Mesenchymal stem cell (in vitro differentiated cells and primary cell): ENCODE results near the gene RPS15.
A peak's percentile ranks its signal among the peaks of the same experiment; 100 is the strongest.

Experiments
- DNase-seq: peaks from one replicate; pipeline ENCODE4 v3.0.0-alpha.2; 2013
- H2AFZ ChIP-seq: one replicate; pipeline ENCODE4 v1.6.1; 2013; ENCODE audit warnings: low read depth, mild to moderate bottlenecking, control low read depth, inconsistent platforms, low read length, moderate library complexity
- H2AK5ac ChIP-seq: 2 replicates; pipeline ENCODE4 v1.6.1; 2013; ENCODE audit warnings: low read length, moderate library complexity, mild to moderate bottlenecking, inconsistent platforms; ENCODE audit not compliant: severe bottlenecking
- H2BK120ac ChIP-seq: one replicate; pipeline ENCODE4 v1.6.1; 2013; ENCODE audit warnings: low read depth, mild to moderate bottlenecking, inconsistent platforms, low read length, moderate library complexity
- H2BK12ac ChIP-seq, 2 experiments: one replicate each; pipeline ENCODE4 v1.6.1; 2013; ENCODE audit warnings: inconsistent platforms in 2 of 2, low read length in 2 of 2, mild to moderate bottlenecking in 2 of 2, moderate library complexity in 2 of 2, control low read depth in 1 of 2
- H2BK15ac ChIP-seq: one replicate; pipeline ENCODE4 v1.6.1; 2013; ENCODE audit warnings: mild to moderate bottlenecking, low read depth, inconsistent platforms; ENCODE audit not compliant: poor library complexity, severe bottlenecking
- H2BK5ac ChIP-seq: 2 replicates; pipeline ENCODE4 v1.6.1; 2013; ENCODE audit warnings: low read depth, mild to moderate bottlenecking, low read length, control low read depth, inconsistent platforms; ENCODE audit not compliant: poor library complexity, severe bottlenecking
- H3K14ac ChIP-seq, 2 experiments: one replicate each; pipeline ENCODE4 v1.6.1; 2013; ENCODE audit warnings: inconsistent platforms in 2 of 2, low read length in 2 of 2, control low read depth in 1 of 2, mild to moderate bottlenecking in 1 of 2, moderate library complexity in 1 of 2
- H3K18ac ChIP-seq, 2 experiments: one replicate each; pipeline ENCODE4 v1.6.1; 2013; ENCODE audit warnings: inconsistent platforms in 2 of 2, low read length in 2 of 2, control low read depth in 1 of 2, low read depth in 1 of 2, mild to moderate bottlenecking in 1 of 2
- H3K23ac ChIP-seq, 2 experiments: one replicate each; pipeline ENCODE4 v1.6.1; 2013; ENCODE audit warnings: inconsistent platforms in 2 of 2, low read length in 2 of 2, mild to moderate bottlenecking in 2 of 2, moderate library complexity in 2 of 2, control low read depth in 1 of 2
- H3K27ac ChIP-seq: 2 replicates; pipeline ENCODE4 v1.5.1; 2013; ENCODE audit warnings: mild to moderate bottlenecking, moderate library complexity, low read length, control low read depth, inconsistent platforms; ENCODE audit not compliant: poor library complexity, severe bottlenecking
- H3K27me3 ChIP-seq, 2 experiments: 2 replicates each; pipeline versions ENCODE4 v1.6.1 to v1.7.0; 2013; ENCODE audit warnings: low read length in 2 of 2, mild to moderate bottlenecking in 2 of 2, moderate library complexity in 2 of 2, control low read depth in 1 of 2, inconsistent platforms in 1 of 2; ENCODE audit not compliant: control insufficient read depth in 1 of 2, insufficient read depth in 1 of 2
- H3K36me3 ChIP-seq, 2 experiments: 2 replicates each; pipeline versions ENCODE4 v1.6.1 to v1.7.0; 2013; ENCODE audit warnings: low read length in 2 of 2, control low read depth in 1 of 2, inconsistent platforms in 1 of 2, low read depth in 1 of 2, mild to moderate bottlenecking in 1 of 2; ENCODE audit not compliant: insufficient read depth in 2 of 2, control insufficient read depth in 1 of 2
- H3K4ac ChIP-seq, 2 experiments: one replicate each; pipeline ENCODE4 v1.6.1; 2013; ENCODE audit warnings: inconsistent platforms in 2 of 2, low read length in 2 of 2, mild to moderate bottlenecking in 2 of 2, moderate library complexity in 2 of 2, control low read depth in 1 of 2, low read depth in 1 of 2
- H3K4me1 ChIP-seq: 2 replicates; pipeline ENCODE4 v1.6.1; 2013; ENCODE audit warnings: low read depth, low read length, control low read depth; ENCODE audit not compliant: control insufficient read depth, insufficient read depth
- H3K4me2 ChIP-seq: 2 replicates; pipeline ENCODE4 v1.6.1; 2013; ENCODE audit warnings: low read length, mild to moderate bottlenecking, inconsistent platforms; ENCODE audit not compliant: poor library complexity, severe bottlenecking
- H3K4me3 ChIP-seq, 2 experiments: 2 replicates each; pipeline versions ENCODE4 v1.5.1 to v1.7.0; 2013; ENCODE audit warnings: low read length in 2 of 2, mild to moderate bottlenecking in 2 of 2, control low read depth in 1 of 2, low read depth in 1 of 2; ENCODE audit not compliant: insufficient read depth in 1 of 2
- H3K79me1 ChIP-seq: replicated peaks from 2 replicates; pipeline ENCODE4 v1.6.1; 2013; ENCODE audit warnings: mild to moderate bottlenecking, control low read depth, low read length, inconsistent platforms; ENCODE audit not compliant: poor library complexity, severe bottlenecking
- H3K9ac ChIP-seq: 2 replicates; pipeline ENCODE4 v1.7.0; 2013; ENCODE audit warnings: mild to moderate bottlenecking, low read length, moderate library complexity
- H3K9me3 ChIP-seq: 2 replicates; pipeline ENCODE4 v1.7.0; 2013; ENCODE audit warnings: mild to moderate bottlenecking, low read length; ENCODE audit not compliant: control insufficient read depth
- H4K8ac ChIP-seq: one replicate; pipeline ENCODE4 v1.6.1; 2013; ENCODE audit warnings: inconsistent platforms, mild to moderate bottlenecking, low read length, moderate library complexity
- H4K91ac ChIP-seq: one replicate; pipeline ENCODE4 v1.6.1; 2013; ENCODE audit warnings: mild to moderate bottlenecking, low read length, inconsistent platforms
- WGBS: methylation state at CpG from one replicate; pipeline ENCODE4 v1.1.7; 2013; ENCODE audit warnings: mixed read lengths; 5-methylcytosine and 5-hydroxymethylcytosine counted together

Gene RPS15

GRCh38 chr19:1445932-1446712, 7.9 kb downstream of the RPS15 start:
- no peak overlapping the region for H3K4ac ChIP-seq
- no peak overlapping the region for H2AFZ ChIP-seq
- H3K9ac ChIP-seq: no peak overlapping the region
- H2BK5ac ChIP-seq: no peak overlapping the region
- H2BK15ac ChIP-seq: no peak overlapping the region
- H2AK5ac ChIP-seq: no peak overlapping the region
- no peak overlapping the region for H4K8ac ChIP-seq
- H2BK12ac ChIP-seq: peak overlapping the region in 1 of 2 experiments; percentile 25
- H3K14ac ChIP-seq: no peak overlapping the region
- H3K27me3 ChIP-seq: peaks cover 38 to 48% of the 10 kb centered on the region in 2 experiments
- DNase-seq: no peak
- H3K36me3 ChIP-seq: peaks cover 19 to 22% of the 10 kb centered on the region in 2 experiments
- peak overlapping the region in 1 of 2 experiments; percentile 44 for H3K4me3 ChIP-seq
- no peak overlapping the region for H3K18ac ChIP-seq
- H3K79me1 ChIP-seq: peaks cover 6% of the 10 kb centered on the region
- H3K4me1 ChIP-seq: peaks cover 39% of the 10 kb centered on the region
- no peak overlapping the region for H2BK120ac ChIP-seq
- WGBS: 2% methylated on average over 66 of the region's 99 CpGs
- H3K9me3 ChIP-seq: no peaks in the 10 kb centered on the region
- peak overlapping the region; percentile 74 for H3K4me2 ChIP-seq
- no peak overlapping the region for H3K27ac ChIP-seq
- H4K91ac ChIP-seq: no peak overlapping the region
- peak overlapping the region in 1 of 2 experiments; percentile 51 for H3K23ac ChIP-seq

- Histone ChIP-seq H3K9me3 (no peaks in the 10 kb centered on the region), H2BK15ac (no peak overlapping the region), H2AK5ac (no peak overlapping the region), H3K27ac (no peak overlapping the region), H3K27me3 (peaks cover 46 to 55% of the 10 kb centered on the region in 2 experiments), H3K4me1 (peaks cover 39% of the 10 kb centered on the region), H3K4me2 (peak overlapping the region; percentile 74), H2BK12ac (no peak overlapping the region), H2BK120ac (no peak overlapping the region), H3K4ac (no peak overlapping the region), H4K8ac (no peak overlapping the region), H2BK5ac (no peak overlapping the region), H3K36me3 (peaks cover 12 to 14% of the 10 kb centered on the region in 2 experiments), H3K9ac (no peak overlapping the region), H3K4me3 (peak overlapping the region in 1 of 2 experiments; percentile 44), H4K91ac (no peak overlapping the region), H3K18ac (no peak overlapping the region), H3K23ac (no peak overlapping the region), H3K14ac (no peak overlapping the region), H3K79me1 (peaks cover 5% of the 10 kb centered on the region), H2AFZ (no peak overlapping the region)
- 8% methylated on average over 48 of the region's 63 CpGs for WGBS
- no peak for DNase-seq
These were observed 8.7 kb downstream of the RPS15 start for GRCh38 chr19:1446713-1447481.

- no peak overlapping the region for H3K23ac ChIP-seq
- H2BK12ac ChIP-seq: no peak overlapping the region
- no peaks in the 10 kb centered on the region for H3K9me3 ChIP-seq
- no peak overlapping the region for H3K18ac ChIP-seq
- H3K27ac ChIP-seq: no peak overlapping the region
- peaks cover 8% of the 10 kb centered on the region in 2 experiments for H3K36me3 ChIP-seq
- no peak overlapping the region for H2BK5ac ChIP-seq
- H4K8ac ChIP-seq: no peak overlapping the region
- H3K4me2 ChIP-seq: no peak overlapping the region
- H3K4me1 ChIP-seq: peaks cover 37% of the 10 kb centered on the region
- no peak overlapping the region for H3K9ac ChIP-seq
- no peak overlapping the region for H3K14ac ChIP-seq
- H2BK15ac ChIP-seq: no peak overlapping the region
- no peak overlapping the region for H2AFZ ChIP-seq
- no peak overlapping the region for H3K4me3 ChIP-seq
- H3K27me3 ChIP-seq: peaks cover 52 to 61% of the 10 kb centered on the region in 2 experiments
- H3K4ac ChIP-seq: no peak overlapping the region
- no peak overlapping the region for H4K91ac ChIP-seq
- H2BK120ac ChIP-seq: no peak overlapping the region
- no peak for DNase-seq
- WGBS: 47% methylated on average over 4 of the region's 4 CpGs
- H2AK5ac ChIP-seq: no peak overlapping the region
- H3K79me1 ChIP-seq: peaks cover 2% of the 10 kb centered on the region
These were observed 9.3 kb downstream of the RPS15 start for GRCh38 chr19:1447504-1447903.

- no peak overlapping the region for H4K91ac ChIP-seq
- H2BK120ac ChIP-seq: no peak overlapping the region
- H3K36me3 ChIP-seq: peaks cover 3 to 4% of the 10 kb centered on the region in 2 experiments
- no peak overlapping the region for H4K8ac ChIP-seq
- H2AFZ ChIP-seq: no peak overlapping the region
- no peak overlapping the region for H3K18ac ChIP-seq
- peaks cover 35% of the 10 kb centered on the region for H3K4me1 ChIP-seq
- H3K14ac ChIP-seq: no peak overlapping the region
- H2BK15ac ChIP-seq: no peak overlapping the region
- H3K4me3 ChIP-seq: no peak overlapping the region
- no peak for DNase-seq
- H3K27ac ChIP-seq: no peak overlapping the region
- no peak overlapping the region for H3K9ac ChIP-seq
- H3K79me1 ChIP-seq: no peaks in the 10 kb centered on the region
- H2AK5ac ChIP-seq: no peak overlapping the region
- peaks cover 56 to 66% of the 10 kb centered on the region in 2 experiments for H3K27me3 ChIP-seq
- H3K4me2 ChIP-seq: no peak overlapping the region
- no peak overlapping the region for H3K4ac ChIP-seq
- H2BK5ac ChIP-seq: no peak overlapping the region
- H3K23ac ChIP-seq: no peak overlapping the region
- 74% methylated on average over 9 of the region's 9 CpGs for WGBS
- H2BK12ac ChIP-seq: no peak overlapping the region
- no peaks in the 10 kb centered on the region for H3K9me3 ChIP-seq
These were observed 9.7 kb downstream of the RPS15 start for GRCh38 chr19:1447944-1448343.
